HEK293 (cell line): ENCODE results near the gene MORC4.

ENCODE experiments used
- CTCF ChIA-PET: fragments of 350-600 bp; formaldehyde crosslinking; extraction: SDS; loops from one replicate; lab custom pipeline; 2021; ENCODE audit warnings: antibody characterized with exemption; lab: Yijun Ruan, JAX
- POLR2A ChIA-PET: fragments of 300-600 bp; formaldehyde crosslinking; extraction: SDS; loops from one replicate; lab custom pipeline; 2020; ENCODE audit warnings: antibody characterized with exemption, inconsistent platforms; lab: Yijun Ruan, JAX
- H3K27ac ChIP-seq: fragments of 200-500 bp; sonication (Bioruptor generic); 2 replicates; pipeline ENCODE4 v1.5.1; 2014; ENCODE audit warnings: low read depth, low read length, control low read depth, inconsistent platforms; ENCODE audit errors: extremely low read depth
- H3K36me3 ChIP-seq, 2 experiments: fragments of 200-500 bp in 1 of 2; sonication (Bioruptor generic) in 1 of 2; 1 replicate in 1 of 2; 2 replicates in 1 of 2; pipeline ENCODE4 v1.5.1; 2014 to 2017; ENCODE audit warnings: inconsistent platforms in 2 of 2, low read length in 2 of 2; ENCODE audit not compliant: control insufficient read depth in 2 of 2, insufficient read depth in 1 of 2
- H3K4me1 ChIP-seq: fragments of 200-500 bp; sonication (Bioruptor generic); 2 replicates; pipeline ENCODE4 v1.5.1; 2014; ENCODE audit warnings: mild to moderate bottlenecking, low read length, inconsistent platforms; ENCODE audit not compliant: control insufficient read depth, insufficient read depth
- H3K4me3 ChIP-seq: 2 replicates; pipeline ENCODE4 v1.5.1; 2011; ENCODE audit warnings: low read depth, mild to moderate bottlenecking, control low read depth, low read length, moderate library complexity
- H3K9me3 ChIP-seq: fragments of 200-500 bp; sonication (Bioruptor generic); 2 replicates; pipeline ENCODE4 v1.5.1; 2014; ENCODE audit warnings: low read depth, low read length, inconsistent platforms; ENCODE audit not compliant: control insufficient read depth, insufficient read depth
- BCL11A ChIP-seq: fragments of 450-650 bp; formaldehyde crosslinking; IDR thresholded peaks from 2 replicates; pipeline ENCODE4 v1.5.1; 2016; ENCODE audit warnings: low read depth, missing biosample characterization, missing genetic modification characterization
- GLIS1 ChIP-seq: fragments of 450-650 bp; formaldehyde crosslinking; IDR thresholded peaks from 2 replicates; pipeline ENCODE4 v1.5.1; 2016; ENCODE audit warnings: missing biosample characterization, missing genetic modification characterization
- HIC1 ChIP-seq: fragments of 450-650 bp; formaldehyde crosslinking; IDR thresholded peaks from 2 replicates; pipeline ENCODE4 v1.5.1; 2016; ENCODE audit warnings: missing biosample characterization, missing genetic modification characterization
- IKZF3 ChIP-seq: fragments of 450-650 bp; IDR thresholded peaks from 2 replicates; pipeline ENCODE4 v1.5.0; 2018; ENCODE audit warnings: missing biosample characterization, mild to moderate bottlenecking, missing genetic modification characterization, moderate library complexity
- KLF1 ChIP-seq: fragments of 450-650 bp; formaldehyde crosslinking; IDR thresholded peaks from 2 replicates; pipeline ENCODE4 v1.5.1; 2016; ENCODE audit warnings: missing biosample characterization, missing genetic modification characterization
- KLF8 ChIP-seq: fragments of 450-650 bp; formaldehyde crosslinking; IDR thresholded peaks from 2 replicates; pipeline ENCODE4 v1.5.1; 2016; ENCODE audit warnings: missing biosample characterization, missing genetic modification characterization
- SALL2 ChIP-seq: fragments of 450-650 bp; formaldehyde crosslinking; IDR thresholded peaks from 2 replicates; pipeline ENCODE4 v1.5.0; 2017; ENCODE audit warnings: missing biosample characterization, mild to moderate bottlenecking, missing genetic modification characterization, borderline replicate concordance
- TRIM28 ChIP-seq: IDR thresholded peaks from 2 replicates; pipeline ENCODE4 v1.6.1; 2011; ENCODE audit warnings: low read length, control low read depth, borderline replicate concordance
- YY2 ChIP-seq: fragments of 450-650 bp; formaldehyde crosslinking; IDR thresholded peaks from 2 replicates; pipeline ENCODE4 v1.5.1; 2016; ENCODE audit warnings: missing biosample characterization, missing genetic modification characterization
- ZBTB17 ChIP-seq: fragments of 450-650 bp; formaldehyde crosslinking; IDR thresholded peaks from 2 replicates; pipeline ENCODE4 v1.5.1; 2016; ENCODE audit warnings: missing biosample characterization, missing genetic modification characterization
- ZFP3 ChIP-seq: fragments of 450-650 bp; formaldehyde crosslinking; IDR thresholded peaks from 2 replicates; pipeline ENCODE4 v1.5.1; 2016; ENCODE audit warnings: low read depth, missing biosample characterization, missing genetic modification characterization
- ZNF138 ChIP-seq: fragments of 450-650 bp; formaldehyde crosslinking; IDR thresholded peaks from 2 replicates; pipeline ENCODE4 v1.5.1; 2016; ENCODE audit warnings: missing biosample characterization, missing genetic modification characterization, borderline replicate concordance
- ZNF19 ChIP-seq: fragments of 450-650 bp; formaldehyde crosslinking; IDR thresholded peaks from 2 replicates; pipeline ENCODE4; 2016; ENCODE audit warnings: missing biosample characterization, missing genetic modification characterization, low read depth
- ZNF223 ChIP-seq: fragments of 450-650 bp; formaldehyde crosslinking; IDR thresholded peaks from 2 replicates; pipeline ENCODE4 v1.5.1; 2016; ENCODE audit warnings: missing biosample characterization, missing genetic modification characterization
- ZNF280C ChIP-seq: fragments of 450-650 bp; formaldehyde crosslinking; IDR thresholded peaks from 2 replicates; pipeline ENCODE4 v1.5.1; 2016; ENCODE audit warnings: missing biosample characterization, missing genetic modification characterization
- ZNF596 ChIP-seq: fragments of 450-650 bp; IDR thresholded peaks from 2 replicates; pipeline ENCODE4 v1.5.0; 2018; ENCODE audit warnings: missing biosample characterization, mild to moderate bottlenecking, missing genetic modification characterization, moderate library complexity
- ZNF654 ChIP-seq: fragments of 450-650 bp; formaldehyde crosslinking; IDR thresholded peaks from 2 replicates; pipeline ENCODE4 v1.5.1; 2016; ENCODE audit warnings: low read depth, missing biosample characterization, missing genetic modification characterization
- ZNF664 ChIP-seq: fragments of 450-650 bp; formaldehyde crosslinking; IDR thresholded peaks from 2 replicates; pipeline ENCODE4 v1.5.1; 2016; ENCODE audit warnings: missing biosample characterization, missing genetic modification characterization
- ZNF776 ChIP-seq: fragments of 450-650 bp; formaldehyde crosslinking; IDR thresholded peaks from 2 replicates; pipeline ENCODE4 v1.5.0; 2017; ENCODE audit warnings: missing biosample characterization, missing genetic modification characterization, borderline replicate concordance
- ZNF777 ChIP-seq: fragments of 450-650 bp; formaldehyde crosslinking; IDR thresholded peaks from 2 replicates; pipeline ENCODE4 v1.5.1; 2017; ENCODE audit warnings: missing biosample characterization, missing genetic modification characterization, borderline replicate concordance
- ZNF785 ChIP-seq: fragments of 450-650 bp; formaldehyde crosslinking; IDR thresholded peaks from 2 replicates; pipeline ENCODE4 v1.5.1; 2016; ENCODE audit warnings: missing biosample characterization, missing genetic modification characterization
- ZNF837 ChIP-seq: fragments of 450-650 bp; formaldehyde crosslinking; IDR thresholded peaks from 2 replicates; pipeline ENCODE4 v1.5.1; 2016; ENCODE audit warnings: missing biosample characterization, missing genetic modification characterization

The MORC4 gene

GRCh38 chrX:106954041-106954440 lies 46.0 kb downstream of the MORC4 start:
- H3K9me3 ChIP-seq, result no peaks in the 10 kb centered on the region
- no peak overlapping the region for H3K4me3 ChIP-seq
- H3K36me3 ChIP-seq, result peaks cover 25 to 78% of the 10 kb centered on the region in 2 experiments
- TF ChIP-seq KLF8 (tag by site-specific recombination) (no peak), ZNF785 (no peak), SALL2 (tag by site-specific recombination) (no peak), ZNF19 (tag by site-specific recombination) (no peak), ZNF664 (tag by site-specific recombination) (no peak), ZNF138 (tag by site-specific recombination) (no peak), HIC1 (tag by site-specific recombination) (no peak), KLF1 (no peak), GLIS1 (tag by site-specific recombination) (no peak), IKZF3 (no peak), ZBTB17 (tag by site-specific recombination) (no peak), ZNF223 (tag by site-specific recombination) (no peak), TRIM28 (no peak), BCL11A (tag by site-specific recombination) (no peak), ZFP3 (tag by site-specific recombination) (no peak), ZNF280C (tag by site-specific recombination) (no peak), YY2 (tag by site-specific recombination) (no peak), ZNF596 (tag by site-specific recombination) (no peak), ZNF777 (no peak), ZNF776 (no peak)
- TF ChIP-seq, all 188 proteins: peak for 0
- ChIA-PET CTCF (interaction anchor here (1.0 to 2.4 kb wide), 4 partner anchors 17 to 61 kb away, joined by 3 to 12 read pairs (median 4); no protein-coding TSS in a partner anchor), POLR2A (no interaction called here)
- Histone ChIP-seq H3K27ac (no peak overlapping the region), H3K4me1 (no peaks in the 10 kb centered on the region)

GRCh38 chrX:106952988-106953387 lies 47.0 kb downstream of the MORC4 start:
- Histone ChIP-seq H3K36me3 (peaks cover 23 to 70% of the 10 kb centered on the region in 2 experiments), H3K4me3 (no peak overlapping the region), H3K9me3 (no peaks in the 10 kb centered on the region)
- CTCF ChIA-PET, result interaction anchor here (0.6 to 2.6 kb wide), 9 partner anchors 10 to 1092 kb away, joined by 3 to 16 read pairs (median 4); partner anchors contain the start of gene VSIG1
- no peak for TF ChIP-seq ZNF837 (tag by site-specific recombination)
- peak; percentile 30 for TF ChIP-seq ZNF654 (tag by site-specific recombination)
- TF ChIP-seq, all 188 proteins: peak for 1
- POLR2A ChIA-PET, result no interaction called here
- Histone ChIP-seq H3K27ac (no peak overlapping the region), H3K4me1 (no peaks in the 10 kb centered on the region)
